OCI-LY1 (cell line): ENCODE data around the gene SGO2.

Experiments used
- EZH2 ChIP-seq: fragments of 200-600 bp; sonication (generic), shearing (Covaris generic); IDR thresholded peaks from 2 replicates; pipeline ENCODE4 v1.8.0; 2017; ENCODE audit warnings: borderline replicate concordance, mixed run types, mild to moderate bottlenecking, antibody characterized with exemption, low read length, moderate library complexity, mixed read lengths
- TF ChIP-seq, protein P1 (sequence below): fragments of 200-600 bp; sonication (generic), shearing (Covaris generic); IDR thresholded peaks from 2 replicates; pipeline ENCODE4 v1.5.1; 2017; ENCODE audit warnings: mild to moderate bottlenecking, antibody characterized with exemption, low read length, moderate library complexity, mixed read lengths

DNA sequence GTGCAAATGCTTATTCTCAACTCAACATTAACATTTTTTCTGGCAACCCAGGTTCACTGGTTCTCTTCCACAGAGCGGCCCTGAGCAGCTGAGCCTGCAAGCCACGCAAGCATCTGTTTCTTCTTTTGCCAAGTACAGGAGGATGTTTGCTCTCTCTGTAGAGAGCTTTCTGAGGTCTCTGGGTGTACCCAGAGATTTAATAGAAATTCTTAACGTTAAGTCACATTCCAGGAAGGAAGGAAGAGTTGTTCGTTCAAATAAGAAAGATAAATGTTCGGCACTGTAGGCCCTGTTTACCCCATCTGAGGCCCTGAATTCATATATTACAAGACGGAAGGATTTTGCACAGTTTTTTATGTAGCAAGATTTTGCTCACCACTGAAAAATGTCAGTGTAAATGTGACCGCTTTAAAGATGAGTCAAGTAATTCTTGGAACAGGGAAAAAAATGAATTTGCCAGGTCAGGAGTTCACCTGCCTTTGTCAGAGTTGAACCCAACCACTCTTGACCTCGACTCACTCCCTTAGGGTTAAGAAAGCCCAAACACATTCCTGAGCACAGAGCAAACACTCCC lies 46.2 kb upstream of the SGO2 start:
- TF ChIP-seq, protein P1, sequence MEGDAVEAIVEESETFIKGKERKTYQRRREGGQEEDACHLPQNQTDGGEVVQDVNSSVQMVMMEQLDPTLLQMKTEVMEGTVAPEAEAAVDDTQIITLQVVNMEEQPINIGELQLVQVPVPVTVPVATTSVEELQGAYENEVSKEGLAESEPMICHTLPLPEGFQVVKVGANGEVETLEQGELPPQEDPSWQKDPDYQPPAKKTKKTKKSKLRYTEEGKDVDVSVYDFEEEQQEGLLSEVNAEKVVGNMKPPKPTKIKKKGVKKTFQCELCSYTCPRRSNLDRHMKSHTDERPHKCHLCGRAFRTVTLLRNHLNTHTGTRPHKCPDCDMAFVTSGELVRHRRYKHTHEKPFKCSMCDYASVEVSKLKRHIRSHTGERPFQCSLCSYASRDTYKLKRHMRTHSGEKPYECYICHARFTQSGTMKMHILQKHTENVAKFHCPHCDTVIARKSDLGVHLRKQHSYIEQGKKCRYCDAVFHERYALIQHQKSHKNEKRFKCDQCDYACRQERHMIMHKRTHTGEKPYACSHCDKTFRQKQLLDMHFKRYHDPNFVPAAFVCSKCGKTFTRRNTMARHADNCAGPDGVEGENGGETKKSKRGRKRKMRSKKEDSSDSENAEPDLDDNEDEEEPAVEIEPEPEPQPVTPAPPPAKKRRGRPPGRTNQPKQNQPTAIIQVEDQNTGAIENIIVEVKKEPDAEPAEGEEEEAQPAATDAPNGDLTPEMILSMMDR = no peak
- TF ChIP-seq EZH2 = no peak
